Bronchial epithelial cell (primary cell): ENCODE data around the gene AIF1. TPM values are rescaled to one million over a fixed set of nuclear protein-coding genes. Genes with fewer than 3 reads are reported as not detected.

ENCODE experiments used
- DNase-seq: peaks from one replicate; pipeline ENCODE4 v3.0.0-alpha.2; 2010; ENCODE audit warnings: low read depth
- FAIRE-seq: peaks from 2 replicates; lab custom pipeline; 2011; peaks lifted over from hg19 to GRCh38; lab: Jason Lieb, UNC
- H3K27me3 ChIP-seq: 2 replicates; pipeline ENCODE4 v1.5.1; 2011; ENCODE audit warnings: low read length; ENCODE audit not compliant: control insufficient read depth, insufficient read depth
- H3K36me3 ChIP-seq: 2 replicates; pipeline ENCODE4 v1.5.1; 2011; ENCODE audit warnings: low read length; ENCODE audit not compliant: control insufficient read depth, insufficient read depth
- H3K4me3 ChIP-seq: 2 replicates; pipeline ENCODE4 v1.5.1; 2011; ENCODE audit warnings: mild to moderate bottlenecking, low read depth, low read length, control low read depth
- total RNA-seq: library from RNA; depleted of rRNA; stranded (reverse); fragments of >200 nt; gene quantifications from 2 replicates; pipeline ENCODE4 v1.2.1, GENCODE V29; 2014
- TF ChIP-seq, protein P1 (sequence below): IDR thresholded peaks from 2 replicates; pipeline ENCODE4 v1.5.1; 2011; ENCODE audit warnings: mild to moderate bottlenecking, moderate library complexity, low read length, control low read depth, inconsistent platforms; ENCODE audit not compliant: insufficient read depth, severe bottlenecking

Gene AIF1
- total RNA-seq, 1 donor from 2014 or later = not detected

DNA sequence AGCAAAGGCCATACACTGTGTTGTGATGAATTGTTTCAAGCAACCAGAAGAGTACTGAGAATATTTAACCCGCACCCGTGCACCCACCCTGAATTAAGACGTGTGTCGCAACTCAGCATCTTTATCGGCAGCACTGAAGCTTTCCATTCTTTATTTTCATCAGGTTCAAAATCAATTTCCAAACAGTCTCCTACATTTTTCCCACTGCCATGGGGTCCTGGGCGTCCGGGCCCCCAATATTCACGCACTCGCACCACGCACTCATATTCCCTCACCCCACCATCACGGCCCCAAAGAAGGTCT, 34.6 kb upstream of the AIF1 start:
- no peaks in the 10 kb centered on the region for H3K36me3 ChIP-seq
- TF ChIP-seq, protein P1, sequence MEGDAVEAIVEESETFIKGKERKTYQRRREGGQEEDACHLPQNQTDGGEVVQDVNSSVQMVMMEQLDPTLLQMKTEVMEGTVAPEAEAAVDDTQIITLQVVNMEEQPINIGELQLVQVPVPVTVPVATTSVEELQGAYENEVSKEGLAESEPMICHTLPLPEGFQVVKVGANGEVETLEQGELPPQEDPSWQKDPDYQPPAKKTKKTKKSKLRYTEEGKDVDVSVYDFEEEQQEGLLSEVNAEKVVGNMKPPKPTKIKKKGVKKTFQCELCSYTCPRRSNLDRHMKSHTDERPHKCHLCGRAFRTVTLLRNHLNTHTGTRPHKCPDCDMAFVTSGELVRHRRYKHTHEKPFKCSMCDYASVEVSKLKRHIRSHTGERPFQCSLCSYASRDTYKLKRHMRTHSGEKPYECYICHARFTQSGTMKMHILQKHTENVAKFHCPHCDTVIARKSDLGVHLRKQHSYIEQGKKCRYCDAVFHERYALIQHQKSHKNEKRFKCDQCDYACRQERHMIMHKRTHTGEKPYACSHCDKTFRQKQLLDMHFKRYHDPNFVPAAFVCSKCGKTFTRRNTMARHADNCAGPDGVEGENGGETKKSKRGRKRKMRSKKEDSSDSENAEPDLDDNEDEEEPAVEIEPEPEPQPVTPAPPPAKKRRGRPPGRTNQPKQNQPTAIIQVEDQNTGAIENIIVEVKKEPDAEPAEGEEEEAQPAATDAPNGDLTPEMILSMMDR = no peak
- peak overlapping the region; percentile 68 for H3K4me3 ChIP-seq
- H3K27me3 ChIP-seq = no peaks in the 10 kb centered on the region
- DNase-seq = no peak
- no peak for FAIRE-seq

DNA sequence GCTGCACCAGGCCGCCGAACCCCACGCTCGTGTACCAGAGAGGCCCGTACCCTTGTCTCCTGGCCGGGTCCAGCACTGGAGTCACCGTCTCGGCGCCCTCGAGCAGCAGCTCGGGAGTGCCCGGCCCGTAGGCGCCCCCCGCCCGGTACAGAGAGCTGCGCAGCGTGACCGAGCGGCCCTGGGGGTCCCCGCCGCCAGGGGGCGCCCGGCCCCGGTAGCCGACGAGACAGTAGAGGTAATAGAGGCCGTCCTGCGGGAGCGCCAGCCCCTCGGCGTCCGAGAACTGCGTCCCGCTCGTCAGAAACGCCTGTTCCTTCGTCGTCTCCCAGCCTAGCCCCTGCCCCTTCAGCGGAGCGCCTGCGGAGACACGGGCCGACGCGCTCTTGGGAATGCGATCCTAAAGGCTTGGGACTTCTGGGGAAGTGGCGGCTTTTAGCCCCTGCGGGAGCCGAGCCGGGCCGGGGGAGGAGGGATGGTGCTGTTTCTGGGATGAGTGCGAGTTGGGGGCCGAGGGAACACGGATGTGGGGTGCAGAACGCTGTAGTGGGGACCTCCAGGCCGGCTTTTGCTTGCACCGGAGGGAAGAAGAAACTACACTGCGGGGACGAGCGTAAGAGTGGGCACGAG, 34.1 kb upstream of the AIF1 start:
- H3K36me3 ChIP-seq = no peaks in the 10 kb centered on the region
- H3K27me3 ChIP-seq = no peaks in the 10 kb centered on the region
- peak overlapping the region; percentile 68 for H3K4me3 ChIP-seq
- TF ChIP-seq, protein P1 = peak; percentile 95
- DNase-seq (peak; percentile 45), FAIRE-seq (no peak)

DNA sequence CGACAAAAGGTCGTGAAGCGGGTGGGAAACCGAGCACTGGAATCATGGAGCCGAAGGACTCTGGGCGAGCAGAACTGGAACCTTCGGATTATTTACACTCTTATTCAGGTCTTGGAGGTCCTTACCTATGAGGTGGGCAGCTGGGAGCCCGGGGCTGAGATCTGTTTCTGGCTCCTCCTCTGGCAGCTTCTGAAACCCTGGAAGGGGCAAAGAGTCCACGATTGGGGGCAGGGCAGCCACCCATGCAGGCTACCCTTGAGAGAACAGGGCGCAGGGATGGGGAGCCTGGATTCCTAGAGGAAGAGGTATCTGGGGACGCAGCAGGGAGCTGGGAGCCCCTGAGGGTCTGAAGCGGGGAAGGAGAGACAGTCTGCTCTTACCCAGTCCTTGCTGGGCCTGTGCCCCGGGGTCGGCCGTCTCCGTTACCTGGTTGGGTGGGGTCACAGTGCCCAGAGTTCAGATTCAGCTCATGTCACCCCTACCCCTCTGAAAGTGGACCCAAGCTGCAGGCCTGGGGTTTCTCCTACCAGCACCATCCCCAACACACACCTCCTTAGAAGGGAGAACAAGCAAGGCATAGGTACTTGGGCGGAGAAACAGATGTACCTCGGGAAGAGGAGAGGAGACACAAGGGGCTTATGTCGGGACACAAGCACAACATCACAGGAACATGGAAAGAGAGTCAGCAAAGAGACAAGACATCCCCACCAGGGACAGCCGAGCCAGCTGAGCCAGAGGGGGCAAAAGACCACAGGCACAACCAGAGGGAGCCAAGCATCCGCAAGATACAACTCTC, 33.4 kb upstream of the AIF1 start:
- H3K4me3 ChIP-seq = peak overlapping the region; percentile 68
- no peak for DNase-seq
- no peaks in the 10 kb centered on the region for H3K27me3 ChIP-seq
- FAIRE-seq = no peak
- TF ChIP-seq, protein P1 = no peak
- no peaks in the 10 kb centered on the region for H3K36me3 ChIP-seq

GRCh38 chr6:31582230-31582643, 32.8 kb upstream of the AIF1 start, which contains the start of gene LTB:
LTB (minus strand) TSS chr6:31582424; CDS start chr6:31582417, 7 bp downstream.
- DNase-seq (no peak), FAIRE-seq (no peak)
- TF ChIP-seq, protein P1 = no peak
- H3K4me3 ChIP-seq = peak within 1 kb of the TSS; percentile 68
- H3K36me3 ChIP-seq = no peaks in the 10 kb centered on the region
- no peaks in the 10 kb centered on the region for H3K27me3 ChIP-seq

DNA sequence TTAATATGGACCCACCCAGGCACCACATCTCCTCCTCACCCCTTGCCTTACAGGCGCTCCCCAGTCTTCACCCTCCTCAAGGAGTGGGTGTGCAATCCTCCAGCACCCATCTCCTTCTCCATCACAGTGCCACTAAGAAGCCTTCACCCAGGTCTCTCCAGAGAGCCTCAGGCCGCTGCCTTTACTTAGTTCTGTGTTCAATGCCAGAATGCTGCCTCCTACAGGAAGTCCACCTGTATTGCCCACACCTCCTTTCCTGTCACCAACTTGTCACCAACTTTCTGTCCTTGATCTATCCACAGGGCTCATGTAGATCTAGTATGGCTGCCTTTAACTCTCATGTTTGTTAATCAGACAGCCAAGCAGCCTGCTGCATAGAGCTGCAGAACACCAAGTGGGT, 29.5 kb upstream of the AIF1 start:
- Histone ChIP-seq H3K27me3 (no peaks in the 10 kb centered on the region), H3K4me3 (no peak overlapping the region), H3K36me3 (no peaks in the 10 kb centered on the region)
- FAIRE-seq (no peak), DNase-seq (no peak)
- TF ChIP-seq, protein P1 = peak; percentile 5
